ENCODE data around the gene NAV2.

DNA sequence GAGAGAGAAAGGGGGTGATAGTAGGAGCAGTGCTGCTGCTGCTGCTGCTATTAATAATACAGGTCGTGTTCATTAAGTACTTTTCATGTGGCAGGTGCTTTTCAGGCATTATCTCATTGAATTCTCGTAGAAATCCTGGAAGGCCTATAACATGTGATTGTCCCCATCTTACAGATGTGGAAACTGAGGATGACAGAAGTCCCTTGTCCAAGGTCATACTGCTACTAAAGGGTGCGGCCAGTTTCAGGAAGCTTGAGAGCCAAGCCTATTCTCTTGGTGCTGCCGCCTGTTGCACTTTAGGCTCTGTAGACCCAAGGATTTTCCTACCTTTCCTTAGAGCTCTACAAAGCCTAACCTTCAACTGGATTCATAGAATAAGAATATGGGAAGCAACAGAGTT, 254.3 kb downstream of the NAV2 start:
- no peak for TF ChIP-seq BACH2 (CRISPR knock-in tag; IDR thresholded peaks at IDR 0.05; ENCODE audit: borderline replicate concordance)
- no peak for TF ChIP-seq RARB (CRISPR knock-in tag; IDR thresholded peaks at IDR 0.05)
- TF ChIP-seq, protein P1, sequence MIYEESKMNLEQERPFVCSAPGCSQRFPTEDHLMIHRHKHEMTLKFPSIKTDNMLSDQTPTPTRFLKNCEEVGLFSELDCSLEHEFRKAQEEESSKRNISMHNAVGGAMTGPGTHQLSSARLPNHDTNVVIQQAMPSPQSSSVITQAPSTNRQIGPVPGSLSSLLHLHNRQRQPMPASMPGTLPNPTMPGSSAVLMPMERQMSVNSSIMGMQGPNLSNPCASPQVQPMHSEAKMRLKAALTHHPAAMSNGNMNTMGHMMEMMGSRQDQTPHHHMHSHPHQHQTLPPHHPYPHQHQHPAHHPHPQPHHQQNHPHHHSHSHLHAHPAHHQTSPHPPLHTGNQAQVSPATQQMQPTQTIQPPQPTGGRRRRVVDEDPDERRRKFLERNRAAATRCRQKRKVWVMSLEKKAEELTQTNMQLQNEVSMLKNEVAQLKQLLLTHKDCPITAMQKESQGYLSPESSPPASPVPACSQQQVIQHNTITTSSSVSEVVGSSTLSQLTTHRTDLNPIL (CRISPR knock-in tag; IDR thresholded peaks at IDR 0.05; ENCODE audit: low read depth): no peak
- TF ChIP-seq, protein P2, sequence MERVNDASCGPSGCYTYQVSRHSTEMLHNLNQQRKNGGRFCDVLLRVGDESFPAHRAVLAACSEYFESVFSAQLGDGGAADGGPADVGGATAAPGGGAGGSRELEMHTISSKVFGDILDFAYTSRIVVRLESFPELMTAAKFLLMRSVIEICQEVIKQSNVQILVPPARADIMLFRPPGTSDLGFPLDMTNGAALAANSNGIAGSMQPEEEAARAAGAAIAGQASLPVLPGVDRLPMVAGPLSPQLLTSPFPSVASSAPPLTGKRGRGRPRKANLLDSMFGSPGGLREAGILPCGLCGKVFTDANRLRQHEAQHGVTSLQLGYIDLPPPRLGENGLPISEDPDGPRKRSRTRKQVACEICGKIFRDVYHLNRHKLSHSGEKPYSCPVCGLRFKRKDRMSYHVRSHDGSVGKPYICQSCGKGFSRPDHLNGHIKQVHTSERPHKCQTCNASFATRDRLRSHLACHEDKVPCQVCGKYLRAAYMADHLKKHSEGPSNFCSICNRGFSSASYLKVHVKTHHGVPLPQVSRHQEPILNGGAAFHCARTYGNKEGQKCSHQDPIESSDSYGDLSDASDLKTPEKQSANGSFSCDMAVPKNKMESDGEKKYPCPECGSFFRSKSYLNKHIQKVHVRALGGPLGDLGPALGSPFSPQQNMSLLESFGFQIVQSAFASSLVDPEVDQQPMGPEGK (CRISPR knock-in tag; IDR thresholded peaks at IDR 0.05; ENCODE audit: borderline replicate concordance): no peak
- TF ChIP-seq ZFP30 (CRISPR knock-in tag; IDR thresholded peaks at IDR 0.05): no peak
- no peak for TF ChIP-seq TCF4 (CRISPR knock-in tag; IDR thresholded peaks at IDR 0.05; ENCODE audit: borderline replicate concordance)
- TF ChIP-seq ZFP3 (CRISPR knock-in tag; IDR thresholded peaks at IDR 0.05): no peak
- TF ChIP-seq ZC3H10 (CRISPR knock-in tag; IDR thresholded peaks at IDR 0.05): no peak
- no peak for TF ChIP-seq CSDC2 (CRISPR knock-in tag; IDR thresholded peaks at IDR 0.05)
- TF ChIP-seq OSR1 (CRISPR knock-in tag; IDR thresholded peaks at IDR 0.05): no peak
- no peak for TF ChIP-seq PPARA (CRISPR knock-in tag; IDR thresholded peaks at IDR 0.05; ENCODE audit: borderline replicate concordance)
- TF ChIP-seq ISL1 (CRISPR knock-in tag; IDR thresholded peaks at IDR 0.05): no peak
- TF ChIP-seq, protein P3, sequence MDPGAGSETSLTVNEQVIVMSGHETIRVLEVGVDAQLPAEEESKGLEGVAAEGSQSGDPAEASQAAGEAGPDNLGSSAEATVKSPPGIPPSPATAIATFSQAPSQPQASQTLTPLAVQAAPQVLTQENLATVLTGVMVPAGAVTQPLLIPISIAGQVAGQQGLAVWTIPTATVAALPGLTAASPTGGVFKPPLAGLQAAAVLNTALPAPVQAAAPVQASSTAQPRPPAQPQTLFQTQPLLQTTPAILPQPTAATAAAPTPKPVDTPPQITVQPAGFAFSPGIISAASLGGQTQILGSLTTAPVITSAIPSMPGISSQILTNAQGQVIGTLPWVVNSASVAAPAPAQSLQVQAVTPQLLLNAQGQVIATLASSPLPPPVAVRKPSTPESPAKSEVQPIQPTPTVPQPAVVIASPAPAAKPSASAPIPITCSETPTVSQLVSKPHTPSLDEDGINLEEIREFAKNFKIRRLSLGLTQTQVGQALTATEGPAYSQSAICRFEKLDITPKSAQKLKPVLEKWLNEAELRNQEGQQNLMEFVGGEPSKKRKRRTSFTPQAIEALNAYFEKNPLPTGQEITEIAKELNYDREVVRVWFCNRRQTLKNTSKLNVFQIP (CRISPR knock-in tag; IDR thresholded peaks at IDR 0.05; ENCODE audit: borderline replicate concordance, low read depth): no peak

All from SK-N-SH treated with all-trans-retinoic acid at 6 μM for 48 hours (cell line).